GM12801 (cell line): Measurements from ENCODE around the gene DUS2.

Experiments used
- TF ChIP-seq, protein P1 (sequence below): IDR thresholded peaks from one replicate; pipeline ENCODE4 v1.5.1; 2011; ENCODE audit warnings: control low read depth; ENCODE audit not compliant: insufficient read length; ENCODE audit errors: extremely low read depth

Gene DUS2

DNA sequence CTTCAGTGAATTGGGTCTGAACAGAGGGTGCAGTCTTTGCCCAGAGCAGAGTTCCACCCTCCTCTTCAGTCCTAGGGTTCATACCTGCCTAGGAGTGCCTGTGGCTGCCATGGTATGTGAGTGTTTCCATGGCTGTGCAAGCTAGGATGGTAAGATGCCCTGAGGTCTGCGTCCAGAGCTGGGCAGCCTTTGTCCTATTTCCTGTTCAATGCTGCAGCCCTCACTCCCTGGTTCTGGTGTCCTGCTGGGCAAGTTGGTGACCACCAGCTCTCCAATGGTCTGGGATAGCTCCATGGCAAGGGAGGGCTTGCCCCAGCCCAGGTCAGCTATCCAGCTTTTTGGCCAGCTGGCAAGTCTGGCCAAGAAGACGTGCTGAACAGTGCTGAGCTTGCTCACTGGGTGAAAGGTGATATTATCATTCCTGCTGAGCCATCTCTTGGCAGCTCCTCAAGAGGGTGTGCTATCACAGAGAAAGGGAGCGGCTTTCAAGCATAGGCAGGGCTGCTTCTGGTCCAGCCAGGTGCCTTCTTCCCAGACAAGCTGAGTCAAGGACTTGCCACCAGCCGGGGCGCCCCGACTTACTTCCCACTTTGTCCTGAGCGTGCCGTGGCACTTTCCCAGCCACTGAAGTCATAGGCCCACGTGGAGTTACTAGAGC is 49.1 kb downstream of the DUS2 start:
- TF ChIP-seq, protein P1, sequence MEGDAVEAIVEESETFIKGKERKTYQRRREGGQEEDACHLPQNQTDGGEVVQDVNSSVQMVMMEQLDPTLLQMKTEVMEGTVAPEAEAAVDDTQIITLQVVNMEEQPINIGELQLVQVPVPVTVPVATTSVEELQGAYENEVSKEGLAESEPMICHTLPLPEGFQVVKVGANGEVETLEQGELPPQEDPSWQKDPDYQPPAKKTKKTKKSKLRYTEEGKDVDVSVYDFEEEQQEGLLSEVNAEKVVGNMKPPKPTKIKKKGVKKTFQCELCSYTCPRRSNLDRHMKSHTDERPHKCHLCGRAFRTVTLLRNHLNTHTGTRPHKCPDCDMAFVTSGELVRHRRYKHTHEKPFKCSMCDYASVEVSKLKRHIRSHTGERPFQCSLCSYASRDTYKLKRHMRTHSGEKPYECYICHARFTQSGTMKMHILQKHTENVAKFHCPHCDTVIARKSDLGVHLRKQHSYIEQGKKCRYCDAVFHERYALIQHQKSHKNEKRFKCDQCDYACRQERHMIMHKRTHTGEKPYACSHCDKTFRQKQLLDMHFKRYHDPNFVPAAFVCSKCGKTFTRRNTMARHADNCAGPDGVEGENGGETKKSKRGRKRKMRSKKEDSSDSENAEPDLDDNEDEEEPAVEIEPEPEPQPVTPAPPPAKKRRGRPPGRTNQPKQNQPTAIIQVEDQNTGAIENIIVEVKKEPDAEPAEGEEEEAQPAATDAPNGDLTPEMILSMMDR, result no peak

DNA sequence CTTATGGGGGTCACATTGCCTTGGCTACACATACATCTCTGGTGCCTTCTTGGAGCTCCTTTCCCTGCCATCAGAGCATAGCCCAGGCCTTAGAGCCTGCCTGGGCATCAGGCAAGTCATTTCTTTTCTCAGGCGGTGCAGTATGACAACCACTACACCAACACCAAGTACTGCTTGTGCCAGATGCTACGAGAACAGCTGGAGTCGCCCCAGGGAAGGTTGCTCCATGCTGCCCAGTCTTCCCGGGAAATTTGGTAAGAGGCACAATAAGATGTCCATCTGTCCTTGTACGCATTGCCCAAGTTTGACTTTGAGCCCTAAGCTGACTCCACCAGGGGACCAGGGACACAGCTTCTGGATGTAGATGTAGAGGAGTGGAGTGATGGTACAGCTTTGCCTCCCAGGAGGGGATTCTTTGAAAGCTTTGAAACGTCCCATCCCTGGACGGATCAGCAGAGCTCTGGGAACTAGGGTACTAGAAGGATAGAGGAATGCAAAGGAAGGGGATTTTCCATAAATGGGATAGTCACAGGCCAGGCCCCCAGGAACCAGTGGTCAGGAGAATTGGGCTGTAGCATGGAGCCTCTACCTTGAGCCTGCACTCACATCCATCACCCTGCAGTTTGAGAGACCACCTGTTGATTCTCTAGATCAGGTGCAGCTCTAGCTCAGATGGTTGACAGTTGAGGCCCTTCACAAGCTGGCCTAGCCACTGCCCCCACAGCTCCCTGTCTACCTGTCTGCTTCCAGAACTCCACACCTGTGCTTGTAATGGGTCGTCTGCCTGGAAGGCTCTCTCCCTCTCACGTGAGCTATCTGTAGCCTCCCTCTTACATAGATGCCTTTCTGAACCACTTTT is 51.0 kb downstream of the DUS2 start:
- TF ChIP-seq, protein P1, result no peak

DNA sequence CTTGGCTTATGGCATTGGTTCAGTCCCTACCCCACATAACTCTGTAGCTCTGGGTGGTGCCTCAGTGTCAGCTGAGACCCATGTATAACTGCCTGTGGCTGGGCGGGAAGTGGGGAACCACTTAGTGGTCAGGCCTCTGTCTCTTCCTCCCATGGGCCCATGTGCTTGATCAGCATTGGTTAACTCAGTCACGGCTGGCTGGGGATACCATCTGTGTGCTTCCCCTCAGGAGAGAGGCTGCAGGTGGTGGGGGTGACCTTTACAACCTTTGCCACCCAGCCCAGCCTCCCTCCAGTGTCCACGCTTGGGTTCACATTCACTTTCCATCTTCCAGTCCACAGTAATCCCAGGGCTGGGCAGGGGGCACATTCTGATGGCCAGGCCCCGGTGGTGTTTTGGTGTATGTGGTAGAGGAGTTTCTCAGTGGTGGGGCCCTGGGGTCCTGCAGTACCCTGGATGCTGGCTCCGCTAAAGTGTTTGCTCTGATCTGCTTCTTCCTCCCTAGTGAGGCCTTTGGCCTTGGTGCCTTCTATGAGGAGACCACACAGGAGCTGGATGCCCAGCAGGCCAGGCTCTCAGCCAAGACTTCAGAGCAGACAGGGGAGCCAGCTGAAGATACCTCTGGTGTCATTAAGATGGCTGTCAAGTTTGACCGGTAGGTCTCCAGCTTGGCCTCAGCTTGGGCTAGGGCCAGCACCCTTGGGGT is 51.9 kb downstream of the DUS2 start:
- TF ChIP-seq, protein P1, result no peak

DNA sequence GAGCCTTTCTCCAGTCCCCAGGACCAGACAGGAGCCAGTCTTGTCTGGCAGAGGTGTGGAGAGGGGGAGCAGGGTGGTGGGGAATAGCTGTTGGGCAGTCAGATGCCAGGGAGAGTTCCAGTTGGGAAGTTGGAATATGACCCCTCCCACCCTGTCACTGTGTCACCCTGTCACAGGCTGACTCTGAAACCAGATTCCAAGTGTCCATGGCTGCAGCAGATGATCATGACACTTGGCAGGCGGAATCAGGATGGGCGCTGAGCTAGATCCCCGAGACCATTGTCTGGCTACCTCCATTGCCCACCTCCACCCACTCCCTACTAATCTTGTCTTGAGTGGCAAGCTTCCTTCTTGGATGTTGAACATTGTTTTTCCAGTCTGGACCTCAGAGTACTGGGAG is 52.9 kb downstream of the DUS2 start:
- TF ChIP-seq, protein P1, result no peak

DNA sequence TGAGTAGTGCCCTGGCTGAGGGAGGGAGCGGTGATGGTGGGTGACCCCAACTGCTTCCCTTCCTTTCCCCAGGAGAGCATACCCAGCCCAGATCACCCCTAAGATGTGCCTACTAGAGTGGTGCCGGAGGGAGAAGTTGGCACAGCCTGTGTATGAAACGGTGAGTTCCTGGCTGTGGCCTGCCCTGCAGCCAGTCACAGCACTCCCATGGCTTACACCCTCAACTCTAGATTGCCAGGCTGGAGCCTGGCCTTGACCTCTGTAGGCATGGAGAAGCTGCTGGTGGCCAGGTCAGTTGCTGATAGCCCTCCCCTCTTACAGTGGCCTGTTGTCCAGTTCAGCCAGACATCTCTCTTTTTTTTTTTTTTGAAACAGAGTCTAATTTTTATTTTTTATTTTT is 53.5 kb downstream of the DUS2 start:
- TF ChIP-seq, protein P1, result no peak

DNA sequence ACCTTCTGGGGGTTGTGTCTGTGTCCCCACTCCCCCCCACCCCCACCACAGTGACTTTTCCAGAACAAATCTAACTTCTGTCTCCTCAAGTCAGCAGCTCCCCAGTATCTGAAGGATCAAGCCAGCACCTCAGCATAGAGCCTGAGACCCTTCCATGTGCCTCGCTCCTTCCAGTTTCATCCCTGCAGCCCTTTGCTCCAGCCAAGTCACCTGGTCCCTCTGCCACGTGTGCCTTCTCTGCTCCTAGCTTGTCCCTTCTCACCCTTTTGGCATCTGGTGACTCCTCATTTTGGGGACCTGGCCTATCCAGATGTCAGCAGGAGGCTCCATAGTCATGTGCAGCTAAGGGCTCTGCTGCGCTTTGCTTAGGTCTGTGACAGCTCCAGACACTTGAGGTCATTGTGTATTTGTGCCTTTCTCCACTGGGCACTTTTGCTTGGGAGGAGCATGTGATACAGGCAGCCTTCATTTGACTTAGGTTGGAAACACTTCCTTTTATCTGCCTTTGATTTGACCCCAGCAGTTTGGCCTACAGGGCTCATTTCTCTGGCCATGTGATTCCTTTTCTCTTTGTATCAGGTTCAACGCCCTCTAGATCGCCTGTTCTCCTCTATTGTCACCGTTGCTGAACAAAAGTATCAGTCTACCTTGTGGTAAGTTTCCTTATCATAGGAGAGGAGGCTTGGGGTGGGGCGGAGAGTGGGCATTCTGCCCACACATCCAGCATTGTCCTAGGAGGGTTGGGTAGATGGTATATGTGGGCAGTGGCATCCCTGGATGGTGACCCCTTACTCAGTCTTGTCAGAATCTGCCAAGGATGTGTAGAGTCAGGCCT is 55.0 kb downstream of the DUS2 start:
- TF ChIP-seq, protein P1, result no peak
